WTC11 (cell line): ENCODE data around the gene RSRC1. TPM values are rescaled to one million over a fixed set of nuclear protein-coding genes. Genes with fewer than 3 reads are reported as not detected.

Experiments
- ATAC-seq: fragments of 200-7000 bp; cut with Tn5 transposase; 2 replicates; pipeline ENCODE4 v1.10.0; 2021; ENCODE audit warnings: mild to moderate bottlenecking, moderate library complexity
- CTCF ChIA-PET: fragments of 300-600 bp; sonication (Branson Sonifier 250); formaldehyde crosslinking; loops from one replicate; lab custom pipeline; 2021; ENCODE audit warnings: antibody characterized with exemption; lab: Charles Lee
- POLR2A ChIA-PET: fragments of 350-600 bp; sonication (Branson Sonifier 250); formaldehyde crosslinking; loops from one replicate; lab custom pipeline; 2021; ENCODE audit warnings: antibody characterized with exemption; lab: Charles Lee
- DNase-seq: peaks from one replicate; pipeline ENCODE4 v3.0.0; 2021; ENCODE audit warnings: low spot score
- H3K27ac Mint-ChIP-seq: 2 replicates; pipeline ENCODE4 v1.8.0; 2021; ENCODE audit warnings: mixed read lengths
- H3K27me3 Mint-ChIP-seq: 2 replicates; pipeline ENCODE4 v1.8.0; 2021; ENCODE audit warnings: low read depth, mild to moderate bottlenecking, moderate library complexity, mixed read lengths
- H3K36me3 Mint-ChIP-seq: 2 replicates; pipeline ENCODE4 v1.8.0; 2021; ENCODE audit warnings: mixed read lengths
- H3K4me1 Mint-ChIP-seq: 2 replicates; pipeline ENCODE4 v1.8.0; 2022; ENCODE audit warnings: mixed read lengths
- H3K4me3 Mint-ChIP-seq: 2 replicates; pipeline ENCODE4 v1.8.0; 2021; ENCODE audit warnings: mild to moderate bottlenecking, moderate library complexity, mixed read lengths
- H3K9me3 Mint-ChIP-seq: 2 replicates; pipeline ENCODE4 v1.8.0; 2021; ENCODE audit warnings: mixed read lengths
- ARID4B ChIP-seq: sonication (generic); formaldehyde crosslinking; IDR thresholded peaks from 2 replicates; pipeline ENCODE4 v1.8.0; 2023; ENCODE audit warnings: missing genetic modification reagents, mild to moderate bottlenecking, borderline replicate concordance
- CBFB ChIP-seq: sonication (generic); formaldehyde crosslinking; IDR thresholded peaks from 2 replicates; pipeline ENCODE4 v1.8.1; 2022; ENCODE audit warnings: mild to moderate bottlenecking, low read depth, missing genetic modification reagents
- FOXJ3 ChIP-seq: sonication (generic); formaldehyde crosslinking; IDR thresholded peaks from 2 replicates; pipeline ENCODE4 v1.9.0; 2021; ENCODE audit warnings: missing genetic modification reagents, mild to moderate bottlenecking, borderline replicate concordance
- GRHL2 ChIP-seq: fragments of 250-450 bp; sonication (Bioruptor Pico); IDR thresholded peaks from 2 replicates; pipeline ENCODE4 v1.8.0; 2022; ENCODE audit warnings: mild to moderate bottlenecking, moderate library complexity; ENCODE audit not compliant: insufficient replicate concordance, severe bottlenecking
- IRF2 ChIP-seq: sonication (generic); formaldehyde crosslinking; IDR thresholded peaks from 2 replicates; pipeline ENCODE4 v1.8.0; 2022; ENCODE audit warnings: low read depth, missing genetic modification reagents, borderline replicate concordance
- MLX ChIP-seq: sonication (generic); formaldehyde crosslinking; IDR thresholded peaks from 2 replicates; pipeline ENCODE4 v1.8.1; 2023; ENCODE audit warnings: mild to moderate bottlenecking, missing genetic modification reagents, moderate library complexity
- MYBL2 ChIP-seq: sonication (generic); formaldehyde crosslinking; IDR thresholded peaks from 2 replicates; pipeline ENCODE4 v1.8.1; 2023; ENCODE audit warnings: mild to moderate bottlenecking, moderate library complexity, missing genetic modification reagents
- NFE2L1 ChIP-seq: sonication (generic); formaldehyde crosslinking; IDR thresholded peaks from 2 replicates; pipeline ENCODE4 v1.8.1; 2023; ENCODE audit warnings: missing genetic modification reagents
- NFYB ChIP-seq: sonication (generic); formaldehyde crosslinking; conservative IDR thresholded peaks from 2 replicates; pipeline ENCODE4 v1.8.0; 2022; ENCODE audit warnings: low read depth, missing genetic modification reagents
- NR1H2 ChIP-seq: sonication (generic); formaldehyde crosslinking; IDR thresholded peaks from 2 replicates; pipeline ENCODE4 v1.9.0; 2021; ENCODE audit warnings: mild to moderate bottlenecking, moderate library complexity, missing genetic modification reagents
- OVOL2 ChIP-seq: fragments of 250-450 bp; sonication (Bioruptor Pico); IDR thresholded peaks from 2 replicates; pipeline ENCODE4 v1.9.0; 2021; ENCODE audit warnings: mild to moderate bottlenecking, borderline replicate concordance
- PRRX2 ChIP-seq: fragments of 250-450 bp; sonication (Bioruptor Pico); IDR thresholded peaks from 2 replicates; pipeline ENCODE4 v1.8.0; 2021; ENCODE audit warnings: mild to moderate bottlenecking
- RELA ChIP-seq: sonication (generic); formaldehyde crosslinking; IDR thresholded peaks from 2 replicates; pipeline ENCODE4 v1.8.1; 2022; ENCODE audit warnings: missing genetic modification reagents, mild to moderate bottlenecking, borderline replicate concordance
- SMAD4 ChIP-seq: sonication (generic); formaldehyde crosslinking; IDR thresholded peaks from 2 replicates; pipeline ENCODE4 v1.8.0; 2022; ENCODE audit warnings: mild to moderate bottlenecking, missing genetic modification reagents
- TEAD1 ChIP-seq: sonication (generic); formaldehyde crosslinking; IDR thresholded peaks from 2 replicates; pipeline ENCODE4 v1.8.0; 2022; ENCODE audit warnings: mild to moderate bottlenecking, missing genetic modification reagents
- ZMAT4 ChIP-seq: fragments of 250-450 bp; sonication (Bioruptor Pico); IDR thresholded peaks from 2 replicates; pipeline ENCODE4 v1.9.0; 2021; ENCODE audit warnings: mild to moderate bottlenecking
- ZNF138 ChIP-seq: sonication (generic); formaldehyde crosslinking; conservative IDR thresholded peaks from 2 replicates; pipeline ENCODE4 v1.8.1; 2022; ENCODE audit warnings: mild to moderate bottlenecking, moderate library complexity, missing genetic modification reagents
- ZNF219 ChIP-seq: sonication (generic); formaldehyde crosslinking; IDR thresholded peaks from 2 replicates; pipeline ENCODE4 v1.8.0; 2023; ENCODE audit warnings: missing genetic modification reagents, mild to moderate bottlenecking, borderline replicate concordance
- ZNF423 ChIP-seq: fragments of 250-450 bp; sonication (Bioruptor Pico); IDR thresholded peaks from 2 replicates; pipeline ENCODE4 v2.1.2; 2022; ENCODE audit warnings: mild to moderate bottlenecking, moderate library complexity
- ZSCAN18 ChIP-seq: fragments of 250-450 bp; sonication (Bioruptor Pico); IDR thresholded peaks from 2 replicates; pipeline ENCODE4 v2.1.2; 2022; ENCODE audit warnings: mild to moderate bottlenecking, moderate library complexity
- total RNA-seq: library from RNA; stranded (reverse); gene quantifications from 3 replicates; pipeline ENCODE4 v1.2.3, GENCODE V29; 2021

The RSRC1 gene
- total RNA-seq, 1 experiment from 2014 or later = 21.3 TPM

GRCh38 chr3:158453865-158454264, 344.0 kb downstream of the RSRC1 start (continued):
- TF ChIP-seq ZSCAN18 (CRISPR knock-in tag) (no peak), NFE2L1 (CRISPR knock-in tag) (no peak), ARID4B (CRISPR knock-in tag) (no peak), TEAD1 (CRISPR knock-in tag) (no peak), GRHL2 (CRISPR knock-in tag) (no peak)

GRCh38 chr3:158455406-158455805, 345.5 kb downstream of the RSRC1 start:
- Mint-ChIP-seq H3K27me3 (no peaks in the 10 kb centered on the region), H3K4me3 (no peak overlapping the region), H3K27ac (no peak overlapping the region), H3K9me3 (no peaks in the 10 kb centered on the region), H3K36me3 (no peaks in the 10 kb centered on the region)
- POLR2A ChIA-PET = no interaction called here
- ATAC-seq (no peak), DNase-seq (no peak)
- no peak for TF ChIP-seq NFYB (CRISPR knock-in tag)
- TF ChIP-seq PRRX2 (CRISPR knock-in tag) = no peak
- no peak for TF ChIP-seq ZNF219 (CRISPR knock-in tag)
- no peak for TF ChIP-seq GRHL2 (CRISPR knock-in tag)
- TF ChIP-seq IRF2 (CRISPR knock-in tag) = no peak
- no peak for TF ChIP-seq NR1H2 (CRISPR knock-in tag)
- TF ChIP-seq CBFB (CRISPR knock-in tag) = no peak
- no peak for TF ChIP-seq OVOL2 (CRISPR knock-in tag)
- no peak for TF ChIP-seq MLX (CRISPR knock-in tag)
- no peak for TF ChIP-seq FOXJ3 (CRISPR knock-in tag)
- no peak for TF ChIP-seq MYBL2
- TF ChIP-seq ARID4B (CRISPR knock-in tag) = no peak
- no peak for TF ChIP-seq ZNF423
- no peak for TF ChIP-seq ZNF138
- no peak for TF ChIP-seq SMAD4
- TF ChIP-seq RELA (CRISPR knock-in tag) = no peak
- no peak for TF ChIP-seq ZMAT4 (CRISPR knock-in tag)
- TF ChIP-seq, all 79 proteins: peak for 0
- H3K4me1 Mint-ChIP-seq = peaks cover 8% of the 10 kb centered on the region
- CTCF ChIA-PET = no interaction called here
